ENCODE results near the gene LCNL1.

Gene LCNL1

DNA sequence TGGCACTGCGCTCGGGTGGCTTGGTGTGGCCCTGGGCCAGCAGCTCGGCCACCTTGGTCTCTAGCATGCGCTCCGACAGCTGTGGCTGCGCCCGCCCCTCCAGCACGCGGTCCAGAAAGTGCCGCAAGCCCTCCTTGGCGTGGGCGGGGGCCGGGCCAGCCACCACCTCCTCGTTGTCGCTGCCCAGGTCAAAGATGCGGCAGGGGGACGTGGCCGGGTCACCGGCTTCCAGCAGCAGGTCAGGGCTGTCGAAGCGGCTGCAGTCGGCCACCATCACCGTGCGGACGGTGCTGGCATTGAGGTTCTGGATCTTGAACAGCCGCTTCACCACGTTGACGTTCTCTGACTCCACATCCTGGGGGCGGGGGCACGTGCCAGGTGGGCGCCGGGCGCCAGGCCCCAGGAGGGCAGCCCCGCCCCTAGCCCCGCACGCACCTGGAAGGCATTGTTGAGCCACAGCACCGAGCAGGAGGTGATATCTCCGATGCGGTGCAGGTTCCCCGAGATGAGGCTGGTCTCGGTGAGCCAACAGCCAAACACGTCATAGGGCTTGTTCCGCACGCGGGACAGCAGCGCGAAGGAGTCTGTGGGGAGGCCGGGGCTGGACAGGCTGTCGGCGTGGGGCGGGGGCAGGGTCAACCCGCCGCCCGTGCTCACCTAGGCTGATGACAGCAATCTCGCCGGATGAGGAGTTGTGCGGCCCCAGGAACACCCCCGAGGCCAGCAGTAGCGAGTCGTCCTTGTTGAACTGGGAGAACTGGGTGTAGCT, 40.5 kb upstream of the LCNL1 start:
- Histone ChIP-seq H3K4me1 (ENCODE audit: control insufficient read depth, insufficient read depth, low read length) (no peaks in the 10 kb centered on the region), H3K27me3 (ENCODE audit: control insufficient read depth, insufficient read depth, low read length) (no peaks in the 10 kb centered on the region), H3K4me3 (ENCODE audit: low read depth, low read length) (no peak overlapping the region), H3K9ac (ENCODE audit: low read depth, low read length) (no peak overlapping the region), H3K9me3 (ENCODE audit: control insufficient read depth, insufficient read depth, low read length) (no peaks in the 10 kb centered on the region), H3K36me3 (ENCODE audit: control insufficient read depth, insufficient read depth, low read length) (peaks cover 34% of the 10 kb centered on the region), H3K27ac (ENCODE audit: low read depth, low read length) (no peak overlapping the region)

GRCh38 chr9:136942881-136943230, 39.9 kb upstream of the LCNL1 start:
- Histone ChIP-seq H3K9ac (ENCODE audit: low read depth, low read length) (no peak overlapping the region), H3K4me3 (ENCODE audit: low read depth, low read length) (no peak overlapping the region), H3K36me3 (ENCODE audit: control insufficient read depth, insufficient read depth, low read length) (peaks cover 34% of the 10 kb centered on the region), H3K27ac (ENCODE audit: low read depth, low read length) (no peak overlapping the region), H3K4me1 (ENCODE audit: control insufficient read depth, insufficient read depth, low read length) (peaks cover 5% of the 10 kb centered on the region; the same call in 1 of the 2 replicates), H3K27me3 (ENCODE audit: control insufficient read depth, insufficient read depth, low read length) (no peaks in the 10 kb centered on the region), H3K9me3 (ENCODE audit: control insufficient read depth, insufficient read depth, low read length) (no peaks in the 10 kb centered on the region)

- peak overlapping the region; percentile 88 for H3K4me3 ChIP-seq (ENCODE audit: low read depth, low read length)
- no peaks in the 10 kb centered on the region for H3K9me3 ChIP-seq (ENCODE audit: control insufficient read depth, insufficient read depth, low read length)
- H3K9ac ChIP-seq (ENCODE audit: low read depth, low read length) = peak overlapping the region; percentile 46
- H3K27me3 ChIP-seq (ENCODE audit: control insufficient read depth, insufficient read depth, low read length) = no peaks in the 10 kb centered on the region
- peaks cover 5% of the 10 kb centered on the region; the same call in 1 of the 2 replicates for H3K4me1 ChIP-seq (ENCODE audit: control insufficient read depth, insufficient read depth, low read length)
- H3K36me3 ChIP-seq (ENCODE audit: control insufficient read depth, insufficient read depth, low read length) = peaks cover 34% of the 10 kb centered on the region
- peak overlapping the region; percentile 80 for H3K27ac ChIP-seq (ENCODE audit: low read depth, low read length)
These were observed 39.2 kb upstream of the LCNL1 start for GRCh38 chr9:136943291-136944211.

DNA sequence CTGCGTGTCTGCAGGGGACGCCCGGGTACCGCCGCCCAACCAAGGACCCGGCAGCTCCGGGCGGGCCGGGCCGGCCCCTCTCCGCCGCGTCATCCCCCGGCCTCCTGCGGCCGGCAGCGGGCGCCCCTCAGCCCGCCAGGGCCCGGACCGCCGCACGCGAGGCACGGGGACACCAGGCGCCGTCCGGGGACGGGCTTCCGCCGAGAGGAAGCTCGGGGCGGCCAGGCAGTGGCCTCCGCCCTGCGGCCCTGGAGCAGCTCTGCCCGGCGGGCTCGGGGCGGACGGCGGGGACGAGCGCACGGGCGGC, 38.6 kb upstream of the LCNL1 start:
- Histone ChIP-seq H3K27me3 (ENCODE audit: control insufficient read depth, insufficient read depth, low read length) (no peaks in the 10 kb centered on the region), H3K27ac (ENCODE audit: low read depth, low read length) (peak overlapping the region; percentile 80), H3K4me1 (ENCODE audit: control insufficient read depth, insufficient read depth, low read length) (peaks cover 5% of the 10 kb centered on the region; the same call in 1 of the 2 replicates), H3K4me3 (ENCODE audit: low read depth, low read length) (peak overlapping the region; percentile 88), H3K9me3 (ENCODE audit: control insufficient read depth, insufficient read depth, low read length) (no peaks in the 10 kb centered on the region), H3K9ac (ENCODE audit: low read depth, low read length) (peak overlapping the region; percentile 46), H3K36me3 (ENCODE audit: control insufficient read depth, insufficient read depth, low read length) (peaks cover 34% of the 10 kb centered on the region)

DNA sequence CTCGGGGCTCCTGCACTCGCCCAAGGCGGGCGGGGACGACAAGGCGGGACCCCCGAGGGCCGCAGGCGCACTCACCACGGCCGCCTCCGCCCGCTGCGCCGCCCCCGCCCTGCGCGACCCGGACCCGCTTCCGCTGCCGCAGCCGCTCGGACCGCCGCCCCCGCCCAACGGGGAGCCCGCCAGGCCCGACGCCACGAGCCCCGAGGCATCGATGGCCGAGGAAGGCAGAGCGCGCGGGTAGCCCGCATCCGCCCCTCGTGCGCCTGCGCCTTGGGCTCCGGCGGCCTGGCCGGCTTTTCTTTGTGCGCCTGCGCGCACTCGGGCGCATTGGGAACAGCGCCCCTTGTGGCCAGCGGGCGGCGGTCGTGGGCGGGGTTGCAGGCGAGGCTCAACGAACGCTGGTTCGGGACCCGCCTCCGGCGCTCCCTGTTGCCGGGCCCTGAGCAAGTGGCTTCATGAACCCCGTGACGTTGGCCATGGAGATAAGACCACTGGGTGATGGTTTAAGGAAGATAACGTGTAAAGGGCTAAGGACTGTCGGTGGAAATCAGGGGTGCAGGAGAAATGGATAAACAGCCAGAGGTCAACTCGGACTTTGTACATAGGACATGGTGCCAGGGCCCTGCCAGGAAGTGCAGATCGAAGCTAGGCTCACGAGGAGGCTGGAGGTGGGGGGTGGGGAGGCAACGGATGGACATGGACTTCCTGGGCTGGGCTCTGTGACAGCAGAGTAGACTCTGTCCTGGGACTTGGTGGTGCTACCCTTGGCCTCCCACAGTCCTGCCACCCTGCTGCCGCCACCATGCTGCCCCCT, 38.1 kb upstream of the LCNL1 start, which contains the start of the genes C8G and FBXW5:
Gene C8G (plus strand): TSS at position 725 of the 814 bp plus-strand sequence. CDS start 78 bp downstream, at position 803.
Gene FBXW5 (minus strand): TSS at position 220 of the 814 bp plus-strand sequence. CDS start 655 bp downstream, outside the sequence.
- Histone ChIP-seq H3K4me1 (ENCODE audit: control insufficient read depth, insufficient read depth, low read length) (peaks cover 5% of the 10 kb centered on the region; the same call in 1 of the 2 replicates), H3K9me3 (ENCODE audit: control insufficient read depth, insufficient read depth, low read length) (no peaks in the 10 kb centered on the region), H3K27me3 (ENCODE audit: control insufficient read depth, insufficient read depth, low read length) (no peaks in the 10 kb centered on the region), H3K9ac (ENCODE audit: low read depth, low read length) (peak within 1 kb of the TSS; percentile 46), H3K36me3 (ENCODE audit: control insufficient read depth, insufficient read depth, low read length) (peaks cover 29% of the 10 kb centered on the region), H3K4me3 (ENCODE audit: low read depth, low read length) (peak within 1 kb of the TSS; percentile 88), H3K27ac (ENCODE audit: low read depth, low read length) (peak within 1 kb of the TSS; percentile 80)

DNA sequence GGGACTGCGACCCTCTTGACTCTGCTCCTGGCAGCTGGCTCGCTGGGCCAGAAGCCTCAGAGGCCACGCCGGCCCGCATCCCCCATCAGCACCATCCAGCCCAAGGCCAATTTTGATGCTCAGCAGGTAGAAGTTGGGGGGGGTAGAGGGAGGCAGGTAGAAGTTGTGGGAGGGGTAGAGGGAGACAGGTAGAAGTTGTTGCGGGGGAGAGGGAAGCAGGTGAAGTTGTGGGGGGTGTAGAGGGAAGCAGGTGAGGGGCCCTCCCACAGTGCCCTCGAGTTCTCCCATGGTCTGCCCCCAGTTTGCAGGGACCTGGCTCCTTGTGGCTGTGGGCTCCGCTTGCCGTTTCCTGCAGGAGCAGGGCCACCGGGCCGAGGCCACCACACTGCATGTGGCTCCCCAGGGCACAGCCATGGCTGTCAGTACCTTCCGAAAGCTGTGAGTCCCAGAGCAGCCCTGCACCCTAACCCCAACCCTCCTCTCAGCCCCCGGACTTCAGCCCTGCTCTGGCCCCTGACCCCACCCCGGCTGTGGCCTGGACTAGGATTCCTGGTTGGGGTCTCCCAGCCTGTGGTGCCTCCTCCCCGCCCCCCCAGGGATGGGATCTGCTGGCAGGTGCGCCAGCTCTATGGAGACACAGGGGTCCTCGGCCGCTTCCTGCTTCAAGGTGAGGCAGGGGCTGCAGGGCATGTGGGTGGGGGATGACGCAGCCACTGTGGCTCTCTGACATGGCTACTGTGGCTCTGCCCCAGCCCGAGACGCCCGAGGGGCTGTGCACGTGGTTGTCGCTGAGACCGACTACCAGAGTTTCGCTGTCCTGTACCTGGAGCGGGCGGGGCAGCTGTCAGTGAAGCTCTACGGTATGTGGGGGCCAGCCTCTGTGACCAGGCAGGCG, 37.2 kb upstream of the LCNL1 start:
- H3K36me3 ChIP-seq (ENCODE audit: control insufficient read depth, insufficient read depth, low read length) = peaks cover 21% of the 10 kb centered on the region
- peaks cover 10% of the 10 kb centered on the region for H3K4me1 ChIP-seq (ENCODE audit: control insufficient read depth, insufficient read depth, low read length)
- no peak overlapping the region for H3K27ac ChIP-seq (ENCODE audit: low read depth, low read length)
- H3K27me3 ChIP-seq (ENCODE audit: control insufficient read depth, insufficient read depth, low read length) = no peaks in the 10 kb centered on the region
- H3K9me3 ChIP-seq (ENCODE audit: control insufficient read depth, insufficient read depth, low read length) = no peaks in the 10 kb centered on the region
- no peak overlapping the region for H3K9ac ChIP-seq (ENCODE audit: low read depth, low read length)
- H3K4me3 ChIP-seq (ENCODE audit: low read depth, low read length) = no peak overlapping the region

DNA sequence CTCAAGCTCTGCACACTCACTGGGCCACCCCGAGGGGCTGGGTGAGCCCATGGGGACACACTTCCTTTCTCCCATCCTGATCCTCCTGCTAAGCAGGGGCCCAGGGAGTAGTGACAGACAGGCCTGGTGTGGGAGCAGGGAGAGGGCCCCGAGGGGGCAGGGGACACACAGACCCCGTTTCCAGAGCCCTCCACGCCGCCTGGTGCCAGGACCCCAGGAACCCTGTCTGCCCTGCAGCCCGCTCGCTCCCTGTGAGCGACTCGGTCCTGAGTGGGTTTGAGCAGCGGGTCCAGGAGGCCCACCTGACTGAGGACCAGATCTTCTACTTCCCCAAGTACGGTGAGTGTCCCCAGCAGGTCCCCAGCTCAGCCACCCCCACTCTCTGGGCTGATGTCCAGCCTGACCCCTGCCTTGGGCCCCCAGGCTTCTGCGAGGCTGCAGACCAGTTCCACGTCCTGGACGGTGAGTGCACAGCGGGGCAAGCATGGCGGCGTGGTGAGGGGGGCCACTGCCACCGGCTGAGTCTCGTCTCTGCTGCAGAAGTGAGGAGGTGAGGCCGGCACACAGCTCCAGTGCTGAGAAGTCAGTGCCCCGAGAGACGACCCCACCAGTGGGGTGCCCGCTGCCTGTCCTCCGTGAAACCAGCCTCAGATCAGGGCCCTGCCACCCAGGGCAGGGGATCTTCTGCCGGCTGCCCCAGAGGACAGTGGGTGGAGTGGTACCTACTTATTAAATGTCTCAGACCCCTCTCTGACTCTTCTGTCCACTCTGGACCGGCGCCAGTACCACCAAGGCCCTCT, 36.4 kb upstream of the LCNL1 start:
- no peaks in the 10 kb centered on the region for H3K9me3 ChIP-seq (ENCODE audit: control insufficient read depth, insufficient read depth, low read length)
- H3K4me1 ChIP-seq (ENCODE audit: control insufficient read depth, insufficient read depth, low read length) = peaks cover 12% of the 10 kb centered on the region
- peaks cover 12% of the 10 kb centered on the region for H3K36me3 ChIP-seq (ENCODE audit: control insufficient read depth, insufficient read depth, low read length)
- H3K9ac ChIP-seq (ENCODE audit: low read depth, low read length) = no peak overlapping the region
- no peak overlapping the region for H3K27ac ChIP-seq (ENCODE audit: low read depth, low read length)
- no peak overlapping the region for H3K4me3 ChIP-seq (ENCODE audit: low read depth, low read length)
- no peaks in the 10 kb centered on the region for H3K27me3 ChIP-seq (ENCODE audit: control insufficient read depth, insufficient read depth, low read length)

DNA sequence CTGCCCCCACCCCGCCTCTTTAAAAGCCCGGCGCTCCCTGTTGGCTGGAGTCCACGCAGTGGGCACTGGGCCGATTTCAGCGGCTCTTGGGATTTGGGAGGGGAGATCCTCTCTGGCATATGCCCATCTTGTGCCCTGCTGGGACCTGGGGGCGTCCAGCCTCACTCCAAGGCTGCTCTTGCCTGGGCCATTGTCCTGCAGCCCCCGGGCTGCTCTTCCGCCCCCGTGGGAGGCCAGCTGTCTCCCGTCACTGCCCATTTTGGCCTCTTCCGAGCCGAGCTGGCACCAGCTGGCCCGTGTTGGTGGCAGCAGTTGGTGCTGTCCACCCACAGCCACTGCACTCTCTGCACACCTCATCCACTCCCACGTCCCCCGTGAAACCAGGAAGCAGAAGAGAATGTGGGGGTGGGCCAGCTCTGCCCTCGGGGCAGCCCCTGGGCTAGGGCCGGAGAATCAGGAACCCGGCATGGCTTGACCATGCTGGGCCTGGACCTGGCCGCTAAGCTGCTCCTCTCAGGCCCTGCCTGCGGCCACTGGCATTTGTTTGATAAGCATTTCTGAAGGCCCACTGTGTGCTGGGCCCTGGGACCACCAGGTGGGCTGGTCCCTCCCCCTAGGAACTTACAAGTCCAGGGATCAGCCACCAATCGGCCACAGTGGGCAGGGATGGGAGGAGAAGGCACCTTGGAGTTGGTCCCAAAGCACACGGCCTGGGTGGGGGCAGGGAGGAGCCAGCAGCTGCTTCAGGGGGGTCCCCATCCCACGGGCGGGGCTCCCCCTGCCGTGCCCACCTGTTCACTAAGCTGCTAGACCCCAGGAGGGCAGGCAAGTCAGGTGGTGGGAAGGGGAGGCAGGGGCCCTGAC, 35.5 kb upstream of the LCNL1 start:
- no peak overlapping the region for H3K9ac ChIP-seq (ENCODE audit: low read depth, low read length)
- peaks cover 4% of the 10 kb centered on the region for H3K36me3 ChIP-seq (ENCODE audit: control insufficient read depth, insufficient read depth, low read length)
- no peaks in the 10 kb centered on the region for H3K9me3 ChIP-seq (ENCODE audit: control insufficient read depth, insufficient read depth, low read length)
- H3K27me3 ChIP-seq (ENCODE audit: control insufficient read depth, insufficient read depth, low read length) = no peaks in the 10 kb centered on the region
- H3K27ac ChIP-seq (ENCODE audit: low read depth, low read length) = no peak overlapping the region
- no peak overlapping the region for H3K4me3 ChIP-seq (ENCODE audit: low read depth, low read length)
- H3K4me1 ChIP-seq (ENCODE audit: control insufficient read depth, insufficient read depth, low read length) = peaks cover 12% of the 10 kb centered on the region

DNA sequence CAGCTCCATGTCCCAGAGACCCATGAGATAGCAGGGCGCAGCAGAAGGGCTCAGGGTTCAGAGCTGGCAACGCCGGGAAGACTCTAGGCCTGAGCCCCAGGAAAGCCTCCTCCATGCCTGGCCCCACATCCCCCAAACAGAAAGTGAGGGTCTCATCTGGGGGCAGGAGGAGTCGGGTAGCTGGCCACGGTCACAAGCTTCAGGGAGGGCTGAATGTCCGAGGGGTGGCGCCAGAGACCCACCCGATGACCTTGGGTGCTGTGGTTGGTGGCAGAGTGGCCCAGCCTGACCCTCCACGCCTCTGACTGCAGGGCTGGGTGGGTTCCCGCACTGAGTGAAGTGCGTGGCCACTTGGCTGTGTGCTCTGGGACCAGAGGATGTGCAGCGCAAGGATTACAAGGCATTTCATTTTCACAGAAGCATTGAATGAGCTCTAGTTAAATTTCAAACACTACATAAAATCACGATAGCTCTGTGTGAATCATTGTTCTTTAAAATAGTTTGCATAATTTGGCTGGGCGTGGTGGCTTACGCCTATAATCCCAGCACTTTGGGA, 34.8 kb upstream of the LCNL1 start:
- Histone ChIP-seq H3K9me3 (ENCODE audit: control insufficient read depth, insufficient read depth, low read length) (no peaks in the 10 kb centered on the region), H3K9ac (ENCODE audit: low read depth, low read length) (no peak overlapping the region), H3K4me3 (ENCODE audit: low read depth, low read length) (no peak overlapping the region), H3K27me3 (ENCODE audit: control insufficient read depth, insufficient read depth, low read length) (no peaks in the 10 kb centered on the region), H3K4me1 (ENCODE audit: control insufficient read depth, insufficient read depth, low read length) (peaks cover 12% of the 10 kb centered on the region), H3K36me3 (ENCODE audit: control insufficient read depth, insufficient read depth, low read length) (no peaks in the 10 kb centered on the region), H3K27ac (ENCODE audit: low read depth, low read length) (no peak overlapping the region)

All from HUES48 (cell line).